ENCODE measurements around the gene FAM135A.
"Not testable (repeated sequence)": the region's sequence is repeated elsewhere in the genome, so short reads cannot be mapped to it uniquely, and the experiment has no call there.

Gene FAM135A

DNA sequence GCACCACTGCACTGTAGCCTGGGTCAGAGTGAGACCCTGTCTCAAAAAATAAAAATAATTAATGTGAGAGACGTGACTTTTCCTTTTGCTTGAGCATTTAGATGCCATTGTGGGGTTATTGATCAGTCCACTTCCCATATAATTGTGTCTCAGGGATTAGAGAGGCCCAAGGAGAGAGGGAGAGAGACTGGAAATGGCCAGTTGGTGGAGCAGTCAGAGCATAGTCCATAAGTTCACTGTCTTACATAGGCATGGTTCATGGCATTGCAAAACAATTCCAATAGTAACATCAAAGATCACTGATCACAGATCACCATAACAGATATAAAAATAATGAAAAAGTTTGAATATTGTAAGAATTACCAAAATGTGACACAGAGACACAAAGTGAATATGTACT is 138.3 kb downstream of the FAM135A start:
- DNase-seq = no peak

DNA sequence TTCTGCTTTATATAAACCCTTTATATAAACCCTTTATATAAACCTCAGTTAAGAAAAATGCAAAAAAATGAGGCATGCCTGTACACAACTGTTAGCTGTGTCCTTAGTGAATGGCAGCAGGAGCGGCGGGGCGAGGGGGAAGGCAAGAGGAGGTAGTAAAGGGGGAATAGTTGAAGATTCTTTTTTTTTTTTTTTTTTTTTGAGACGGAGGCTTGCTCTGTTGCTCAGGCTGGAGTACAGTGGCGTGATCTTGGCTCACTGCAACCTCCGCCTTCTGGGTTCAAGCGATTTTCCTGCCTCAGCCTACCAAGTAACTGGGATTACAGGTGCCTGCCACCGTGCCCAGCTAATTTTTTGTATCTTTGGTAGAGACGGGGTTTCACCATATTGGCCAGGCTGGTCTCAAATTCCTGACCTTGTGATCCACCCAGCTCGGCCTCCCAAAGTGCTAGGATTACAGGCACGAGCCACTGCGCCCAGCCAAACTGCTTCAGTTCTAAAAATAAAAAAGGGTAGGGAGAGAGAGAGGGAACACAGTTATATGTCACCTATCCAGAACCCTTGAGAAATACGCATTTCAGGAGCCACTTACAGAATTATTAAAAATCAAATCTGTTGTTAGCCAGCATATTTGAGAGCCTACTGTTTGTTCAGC is 139.1 kb downstream of the FAM135A start:
- DNase-seq = not testable (repeated sequence)

DNA sequence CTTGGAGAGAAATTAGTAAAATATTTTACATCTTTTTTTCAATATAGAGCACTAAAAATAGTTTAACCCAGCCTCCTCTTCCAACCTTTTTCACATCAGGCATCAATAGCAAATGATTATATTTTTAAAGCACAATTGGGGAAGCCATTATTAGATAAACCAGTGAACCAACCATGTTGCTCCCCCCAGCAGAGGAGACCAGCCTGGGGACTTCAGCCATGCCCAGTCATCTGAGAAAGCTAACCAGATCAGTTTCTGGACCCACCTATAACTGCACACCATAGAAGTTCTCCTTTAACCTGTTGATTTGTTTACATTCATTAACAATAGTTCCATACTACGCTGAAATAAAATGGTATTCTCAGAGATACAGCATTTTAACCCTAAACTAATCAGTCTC is 139.7 kb downstream of the FAM135A start:
- DNase-seq = no peak

DNA sequence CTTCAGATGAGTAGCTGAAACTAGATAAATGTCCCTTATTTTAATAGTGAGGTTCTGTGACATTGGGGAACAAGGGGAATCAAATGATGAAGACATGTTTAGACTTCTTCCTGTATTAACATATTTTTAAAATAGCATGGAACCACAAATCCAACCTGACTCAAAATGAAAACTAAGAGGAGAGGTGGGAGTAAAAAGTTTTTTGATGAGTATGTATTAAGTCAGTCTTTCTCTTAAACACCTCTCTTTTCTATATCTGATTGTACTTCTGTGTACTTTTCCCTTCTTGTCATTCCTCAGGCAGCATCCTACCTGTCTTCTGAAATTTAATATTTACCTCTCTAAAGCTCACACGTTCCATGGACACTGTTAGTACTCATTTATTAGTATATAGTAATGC is 144.7 kb downstream of the FAM135A start:
- DNase-seq = no peak

DNA sequence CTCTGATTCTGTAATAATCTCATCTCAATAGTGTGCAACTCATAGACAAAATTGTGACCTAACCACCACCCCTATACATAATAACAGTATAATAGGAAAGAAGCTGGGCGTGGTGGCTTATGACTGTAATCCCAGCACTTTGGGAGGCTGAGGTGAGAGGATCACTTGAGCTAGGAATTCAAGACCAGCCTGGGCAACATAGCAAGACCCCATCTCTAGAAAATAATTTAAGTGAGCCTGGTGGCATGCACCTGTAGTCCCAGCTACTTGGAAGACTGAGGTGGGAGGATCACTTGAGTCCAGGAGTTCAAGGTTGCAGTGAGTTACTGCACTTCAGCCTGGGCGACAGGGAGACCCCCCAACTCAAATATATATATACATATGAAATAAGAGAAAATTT is 149.1 kb downstream of the FAM135A start:
- not testable (repeated sequence) for DNase-seq

DNA sequence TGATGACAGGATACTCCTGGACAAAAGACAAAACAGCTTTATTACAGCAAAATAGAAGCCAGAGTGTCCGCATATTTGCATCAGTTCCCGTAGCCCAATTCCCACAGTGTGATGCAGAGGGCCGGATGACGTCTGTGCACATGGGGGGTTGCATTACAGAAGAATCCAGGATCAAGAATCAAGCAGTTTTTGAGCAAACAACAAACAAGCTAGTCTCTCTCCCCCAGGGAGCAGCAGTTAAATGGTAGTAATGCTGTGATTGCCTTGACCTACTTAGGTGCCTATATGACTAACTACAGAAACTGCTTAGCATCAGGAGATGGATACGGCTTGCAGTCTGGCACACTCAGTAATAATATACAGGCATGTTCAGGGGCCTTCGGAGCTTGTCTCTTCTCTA is 150.2 kb downstream of the FAM135A start:
- no peak for DNase-seq

DNA sequence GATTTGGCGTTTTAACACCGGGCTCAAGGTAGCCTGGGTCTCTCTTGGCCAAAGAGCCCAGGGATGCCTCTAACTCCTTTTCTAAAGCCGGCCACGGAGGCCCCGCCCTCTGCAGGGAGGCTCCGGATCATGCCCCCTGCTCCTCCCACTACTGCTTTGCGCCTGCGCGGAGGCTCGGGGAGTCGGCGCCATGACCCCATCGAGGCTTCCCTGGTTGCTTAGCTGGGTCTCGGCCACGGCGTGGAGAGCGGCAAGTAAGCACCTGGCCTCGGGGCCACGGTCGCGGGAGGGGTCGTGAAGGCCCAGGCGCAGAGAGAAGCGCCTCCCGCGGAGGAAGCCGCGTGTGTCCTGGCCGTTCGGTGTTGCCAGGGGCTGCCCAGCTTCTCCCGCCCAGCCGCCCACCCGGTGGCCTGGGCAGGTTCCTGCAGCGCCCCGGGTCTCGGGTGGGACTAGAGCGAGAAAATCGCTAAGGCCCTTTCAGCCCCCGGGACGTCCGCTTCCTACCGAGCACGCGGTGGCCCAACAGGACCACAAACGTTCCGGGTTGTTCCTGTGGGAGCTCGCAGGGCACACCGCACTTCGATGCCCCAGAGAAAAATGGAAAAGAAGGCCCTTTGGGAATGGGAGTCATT is 153.6 kb downstream of the FAM135A start, which contains the start of gene SDHAF4:
TSS of gene SDHAF4 (plus strand) at position 180 of the 632 bp plus-strand sequence. CDS start at position 191, 11 bp downstream.
- DNase-seq = peak; percentile 77

DNA sequence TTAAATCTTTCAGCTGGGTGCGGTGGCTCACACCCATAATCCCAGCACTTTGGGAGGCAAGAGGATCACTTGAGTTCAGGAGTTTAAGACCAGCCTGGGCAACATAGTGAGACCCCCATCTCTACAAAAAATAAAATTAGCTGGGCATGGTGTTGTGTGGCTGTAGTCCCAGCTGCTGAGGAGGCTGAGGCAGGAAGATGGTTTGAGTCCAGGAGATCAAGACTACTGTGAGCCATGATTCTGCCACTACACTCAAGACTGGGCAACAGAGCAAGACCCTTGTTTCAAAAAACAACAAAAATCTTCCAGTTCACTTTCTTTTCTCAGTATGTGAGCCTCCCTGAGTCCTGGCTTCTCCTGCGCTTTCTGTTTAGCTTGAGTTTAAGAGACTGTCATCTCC is 161.3 kb downstream of the FAM135A start:
- DNase-seq = no peak

DNA sequence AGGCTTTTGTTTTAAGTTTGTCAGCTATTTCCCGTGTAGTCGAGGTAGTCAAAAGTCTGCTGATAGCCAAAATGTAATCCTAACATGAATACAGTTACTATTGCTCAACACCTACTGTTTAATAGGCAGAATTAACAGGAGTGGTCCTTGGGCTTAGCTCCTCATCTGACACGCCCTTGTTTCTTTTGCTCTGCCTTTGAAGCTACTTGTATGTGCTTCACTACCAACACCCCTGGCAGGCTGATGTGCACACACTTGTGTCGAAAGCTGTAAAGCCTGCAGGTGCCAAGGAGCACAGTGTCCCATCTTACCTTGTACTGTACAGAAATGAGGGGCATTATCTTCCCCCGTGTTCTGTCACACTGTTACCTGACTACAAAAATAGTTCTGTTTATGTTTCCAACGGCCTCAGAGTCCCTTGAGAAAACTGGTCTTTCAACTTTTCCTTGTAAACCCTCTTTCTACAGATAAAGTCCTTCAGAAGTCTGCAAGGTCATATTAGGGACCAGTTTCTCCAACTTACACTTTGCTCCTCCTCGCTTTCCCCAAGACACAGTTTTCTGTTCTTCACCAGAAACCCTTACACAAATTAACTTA is 162.7 kb downstream of the FAM135A start:
- DNase-seq = no peak

DNA sequence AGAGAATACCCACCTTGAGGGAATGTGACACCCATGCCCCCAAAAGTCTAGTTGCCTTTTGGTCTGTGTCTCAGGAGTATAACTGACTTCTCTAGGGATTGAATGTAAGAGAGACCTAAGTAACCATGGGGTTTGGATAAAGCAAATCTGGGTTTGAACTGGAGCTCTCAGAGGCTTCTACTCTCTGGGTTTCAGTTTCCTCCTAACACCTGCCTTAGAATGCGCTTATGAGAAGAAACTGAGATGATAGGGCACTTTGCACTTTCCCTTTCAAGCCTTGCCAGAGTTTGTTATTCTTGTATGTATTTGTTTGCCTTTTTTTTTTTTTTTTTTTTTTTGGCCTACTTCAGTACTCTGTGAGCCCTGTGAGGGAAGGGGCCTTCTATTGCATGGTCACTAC is 172.8 kb downstream of the FAM135A start:
- DNase-seq = no peak

DNA sequence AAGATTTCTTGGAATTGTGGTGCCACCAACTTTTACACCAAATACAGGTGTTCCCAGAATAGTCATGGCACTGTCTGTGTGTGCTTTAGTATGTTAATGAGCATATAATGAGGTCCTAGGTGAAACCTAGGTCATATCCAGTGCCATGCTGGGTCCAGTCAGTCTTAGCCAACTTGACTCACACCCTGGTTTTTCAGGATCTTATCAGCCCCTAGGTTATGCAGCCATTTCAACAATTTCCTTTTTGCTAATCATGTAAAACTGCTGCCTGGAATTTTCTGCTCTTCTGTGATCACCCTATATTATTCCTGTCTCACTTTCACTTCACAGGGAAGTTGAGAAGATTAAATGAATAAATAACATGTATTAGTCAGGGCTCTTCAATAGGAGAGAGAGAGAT is 177.1 kb downstream of the FAM135A start:
- DNase-seq = no peak

DNA sequence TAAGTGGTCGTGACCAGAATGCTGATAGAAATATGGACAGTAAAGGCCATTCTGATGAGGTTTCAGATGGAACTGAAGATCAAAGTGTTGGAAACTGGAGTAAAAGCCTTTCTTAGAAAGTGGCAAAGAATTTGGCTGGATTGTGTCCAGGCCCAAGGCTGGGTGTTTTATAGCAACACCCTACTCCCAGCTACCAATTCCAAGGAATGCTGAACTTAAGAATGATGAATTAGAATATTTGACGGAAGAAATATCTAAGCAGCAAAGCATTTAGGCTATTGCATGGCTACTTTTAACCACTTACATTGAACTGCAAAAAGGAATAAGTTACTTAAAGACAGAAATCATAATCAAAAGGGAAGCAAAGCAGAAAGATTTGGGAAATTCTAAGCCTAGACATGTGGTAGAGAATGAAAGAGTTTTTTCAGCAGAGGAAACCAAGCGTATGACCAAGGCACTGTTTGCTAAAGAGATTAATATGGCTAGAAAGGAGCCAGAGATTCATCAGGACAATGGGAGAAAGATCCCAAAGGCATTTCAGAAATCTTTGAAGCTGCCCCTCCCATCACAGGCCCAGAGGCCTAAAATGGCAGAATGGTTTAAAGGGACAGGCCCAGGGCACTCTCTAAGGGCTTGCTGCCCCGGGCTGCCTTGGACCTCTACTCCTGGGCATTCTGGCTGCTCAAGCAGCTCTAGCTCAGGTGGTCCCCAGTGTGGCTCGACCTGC is 179.2 kb downstream of the FAM135A start:
- no peak for DNase-seq

DNA sequence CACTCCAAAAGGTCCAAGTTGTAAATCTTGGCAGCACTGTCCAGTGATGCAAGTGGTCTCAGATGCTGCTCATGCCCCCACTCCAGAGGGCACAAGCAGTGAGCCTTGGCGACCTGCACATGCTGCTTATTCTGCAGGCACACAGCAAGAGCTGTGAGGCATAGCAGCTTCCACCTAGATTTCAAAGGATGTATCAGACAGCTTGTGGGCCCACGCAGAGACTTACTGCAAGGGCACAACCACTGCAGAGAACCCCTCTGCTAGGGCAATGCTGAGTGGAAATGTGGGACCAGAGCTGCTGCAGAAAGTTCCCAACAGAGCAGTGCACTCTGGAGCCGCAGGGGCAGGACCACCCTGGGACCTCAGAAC is 179.8 kb downstream of the FAM135A start:
- DNase-seq = no peak

DNA sequence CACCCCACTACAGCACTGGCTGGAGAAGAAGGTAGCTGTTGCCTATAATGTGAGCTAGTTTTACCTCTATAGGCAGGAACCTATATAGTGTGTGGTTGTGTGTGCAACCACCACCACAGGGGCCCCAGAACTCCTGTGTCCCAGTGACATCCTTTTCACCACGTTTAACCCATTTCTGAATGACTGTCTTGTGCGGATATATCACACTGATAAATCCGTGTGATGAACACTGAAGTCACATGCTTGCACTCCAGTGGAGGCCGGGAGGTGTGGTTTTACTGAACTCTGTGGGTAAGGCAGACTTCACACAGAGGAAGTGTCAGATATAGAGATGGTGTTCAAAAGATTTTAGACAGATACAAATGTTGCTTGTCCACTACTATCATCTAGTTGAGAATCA is 185.9 kb downstream of the FAM135A start:
- DNase-seq = no peak

DNA sequence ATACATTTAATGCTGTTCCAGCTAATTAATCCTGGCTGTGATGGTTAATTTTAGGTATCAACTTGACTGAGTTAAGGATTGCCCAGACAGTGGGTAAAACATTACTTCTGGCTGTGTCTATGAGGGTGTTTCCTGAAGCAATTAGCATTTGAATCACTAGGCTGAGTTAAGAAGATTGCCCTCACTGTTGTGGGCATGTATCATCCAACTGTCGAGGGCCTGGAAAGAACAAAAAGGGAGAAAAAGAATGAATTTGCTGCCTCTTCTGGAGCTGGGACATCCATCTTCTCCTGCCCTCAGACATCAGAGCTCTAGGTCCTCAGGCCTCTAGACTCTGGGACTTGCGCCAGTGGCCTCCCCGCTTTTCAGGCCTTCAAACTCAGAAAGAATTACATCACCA is 187.7 kb downstream of the FAM135A start:
- DNase-seq = no peak

DNA sequence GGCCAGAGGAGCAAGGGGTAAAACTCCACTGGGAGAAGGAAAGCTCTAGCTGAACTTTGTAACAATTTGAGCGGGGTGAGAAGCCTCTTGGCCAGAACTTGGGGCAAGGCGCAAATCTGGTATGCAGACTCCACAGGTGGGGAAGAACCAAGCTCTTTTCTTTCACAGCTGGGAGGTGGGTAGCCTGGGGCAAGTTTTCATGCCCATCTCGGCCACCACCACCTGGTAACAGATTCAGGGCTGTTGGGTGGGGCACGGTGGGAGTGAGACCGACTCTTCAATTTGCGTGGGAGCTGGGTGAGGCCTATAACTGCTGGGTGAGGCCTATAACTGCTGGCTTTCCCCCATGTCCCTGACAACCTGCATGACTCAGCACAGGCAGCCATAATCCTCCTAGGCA is 190.9 kb downstream of the FAM135A start:
- DNase-seq = no peak

DNA sequence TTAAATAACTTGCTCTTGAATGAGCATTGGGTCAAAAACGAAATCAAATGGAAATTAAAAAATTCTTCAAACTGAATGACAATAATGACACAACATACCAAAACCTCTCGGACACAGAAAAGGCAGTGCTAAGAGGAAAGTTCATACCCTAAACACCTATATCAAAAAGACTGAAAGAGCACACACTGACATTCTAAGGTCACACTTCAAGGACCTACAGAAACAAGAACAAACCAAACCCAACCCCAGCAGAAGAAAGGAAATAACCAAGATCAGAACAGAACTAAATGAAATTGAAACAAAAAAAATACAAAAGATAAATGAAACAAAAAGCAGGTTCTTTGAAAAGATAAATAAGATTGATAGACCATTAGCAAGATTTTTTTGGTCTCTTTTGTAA is 194.1 kb downstream of the FAM135A start:
- DNase-seq = not testable (repeated sequence)

DNA sequence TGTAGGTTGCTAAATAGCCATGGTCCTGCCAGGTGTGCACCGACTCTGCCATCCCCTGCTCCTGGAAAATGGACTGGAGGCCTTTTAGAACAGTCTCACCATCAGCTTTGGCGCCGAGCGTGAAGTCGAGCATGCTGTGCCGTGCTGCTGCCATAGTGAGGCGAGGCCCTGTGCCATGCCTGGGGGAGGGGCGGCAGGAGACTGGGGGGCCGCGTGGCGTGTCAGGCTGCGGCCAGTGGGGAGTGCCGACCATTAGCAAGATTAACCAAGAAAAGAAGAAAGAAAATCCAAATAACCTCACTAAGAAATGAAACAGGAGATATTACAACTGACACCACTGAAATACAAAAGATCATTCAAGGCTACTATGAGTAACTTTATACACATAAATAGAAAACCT is 195.9 kb downstream of the FAM135A start:
- DNase-seq = not testable (repeated sequence)

Measured in KG1 (cell line).